ENCODE data around the gene STAG3. TPM values are rescaled to one million over a fixed set of nuclear protein-coding genes. Genes with fewer than 3 reads are reported as not detected.

STAG3 gene
- total RNA-seq, 4 donors from 2014 or later: 0.49 to 2.5 TPM; not detected in 2

DNA sequence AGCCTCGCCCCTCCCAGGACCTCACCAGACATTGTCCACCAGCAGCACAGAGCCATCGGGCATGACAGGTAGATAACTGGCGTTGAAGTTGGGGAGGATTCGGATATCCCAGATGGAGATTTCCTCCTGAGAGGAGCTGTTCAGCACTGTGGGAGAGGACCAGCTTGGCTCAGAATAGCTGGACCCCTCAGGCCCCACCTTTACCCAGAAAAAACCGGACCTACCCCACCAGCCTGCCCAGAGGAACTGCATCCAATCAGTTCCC is 20.7 kb upstream of the STAG3 start:
- no peaks in the 10 kb centered on the region for H3K9me3 ChIP-seq
- H3K4me1 ChIP-seq: peaks cover 0 to 8% of the 10 kb centered on the region in 2 donors
- H3K27me3 ChIP-seq: no peaks in the 10 kb centered on the region
- intact Hi-C loops (cut with DNase I; ENCODE audit: low total_unique reads): no loop called here
- no peak for DNase-seq
- TF ChIP-seq, protein P1, sequence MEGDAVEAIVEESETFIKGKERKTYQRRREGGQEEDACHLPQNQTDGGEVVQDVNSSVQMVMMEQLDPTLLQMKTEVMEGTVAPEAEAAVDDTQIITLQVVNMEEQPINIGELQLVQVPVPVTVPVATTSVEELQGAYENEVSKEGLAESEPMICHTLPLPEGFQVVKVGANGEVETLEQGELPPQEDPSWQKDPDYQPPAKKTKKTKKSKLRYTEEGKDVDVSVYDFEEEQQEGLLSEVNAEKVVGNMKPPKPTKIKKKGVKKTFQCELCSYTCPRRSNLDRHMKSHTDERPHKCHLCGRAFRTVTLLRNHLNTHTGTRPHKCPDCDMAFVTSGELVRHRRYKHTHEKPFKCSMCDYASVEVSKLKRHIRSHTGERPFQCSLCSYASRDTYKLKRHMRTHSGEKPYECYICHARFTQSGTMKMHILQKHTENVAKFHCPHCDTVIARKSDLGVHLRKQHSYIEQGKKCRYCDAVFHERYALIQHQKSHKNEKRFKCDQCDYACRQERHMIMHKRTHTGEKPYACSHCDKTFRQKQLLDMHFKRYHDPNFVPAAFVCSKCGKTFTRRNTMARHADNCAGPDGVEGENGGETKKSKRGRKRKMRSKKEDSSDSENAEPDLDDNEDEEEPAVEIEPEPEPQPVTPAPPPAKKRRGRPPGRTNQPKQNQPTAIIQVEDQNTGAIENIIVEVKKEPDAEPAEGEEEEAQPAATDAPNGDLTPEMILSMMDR (IDR thresholded peaks at IDR 0.05): no peak
- no peak for TF ChIP-seq POLR2A (IDR thresholded peaks at IDR 0.05)
- peak overlapping the region; percentile 76 to 88 for H3K27ac ChIP-seq
- no peak overlapping the region for H3K4me3 ChIP-seq
- H3K36me3 ChIP-seq: no peaks in the 10 kb centered on the region

DNA sequence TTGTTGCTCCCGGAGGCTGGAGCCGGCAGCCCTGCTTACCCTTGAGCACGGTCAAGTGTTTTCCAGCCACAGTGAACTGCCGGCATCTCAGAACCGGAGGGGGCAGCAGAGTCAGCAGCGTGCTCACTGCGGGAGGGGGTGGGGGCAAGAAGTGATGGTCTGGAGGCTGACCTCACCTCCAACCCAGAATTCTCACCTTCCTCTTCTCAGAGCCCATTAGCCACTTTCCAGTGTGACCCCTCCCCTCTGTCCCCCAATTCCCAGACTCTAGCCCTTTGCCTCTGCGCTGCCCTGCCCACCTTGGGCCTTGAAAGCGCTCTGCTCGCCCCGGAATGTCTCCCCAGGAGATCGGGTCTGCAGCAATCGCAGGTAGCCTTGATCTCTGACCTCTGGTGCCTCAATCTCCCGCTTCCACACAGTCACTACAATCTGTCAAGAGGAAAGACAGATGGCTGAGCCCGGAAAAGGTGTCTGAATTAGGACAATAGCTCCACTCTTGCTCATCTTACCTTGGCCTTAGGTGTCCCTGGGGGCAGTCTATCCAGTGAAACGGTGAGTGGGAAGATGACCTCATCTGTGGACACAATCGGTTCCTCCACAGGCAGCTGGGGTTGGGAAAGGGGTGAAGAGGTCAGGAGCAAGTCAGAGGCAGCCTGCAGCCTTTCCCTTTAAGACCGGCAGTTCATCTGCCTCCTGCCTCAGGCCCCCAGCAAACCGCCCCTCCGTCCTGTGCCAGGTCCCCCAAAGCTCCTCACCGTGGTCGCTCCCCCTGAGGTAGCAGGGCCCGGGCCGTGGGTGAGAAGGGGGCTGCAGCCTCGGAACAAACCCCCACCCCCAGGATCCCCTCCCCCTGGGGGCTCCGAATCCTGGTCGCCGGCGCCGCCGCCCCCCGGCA is 20.1 kb upstream of the STAG3 start:
- Histone ChIP-seq H3K9me3 (no peaks in the 10 kb centered on the region), H3K4me1 (peaks cover 0 to 8% of the 10 kb centered on the region in 2 donors), H3K36me3 (no peaks in the 10 kb centered on the region), H3K27me3 (no peaks in the 10 kb centered on the region), H3K27ac (peak overlapping the region; percentile 76 to 88), H3K4me3 (peak overlapping the region; percentile 46 to 82)
- peak; percentile 47 to 70 for DNase-seq
- intact Hi-C loops (cut with DNase I; ENCODE audit: low total_unique reads): no loop called here
- no peak for TF ChIP-seq POLR2A (IDR thresholded peaks at IDR 0.05)
- TF ChIP-seq, protein P1 (IDR thresholded peaks at IDR 0.05): no peak

DNA sequence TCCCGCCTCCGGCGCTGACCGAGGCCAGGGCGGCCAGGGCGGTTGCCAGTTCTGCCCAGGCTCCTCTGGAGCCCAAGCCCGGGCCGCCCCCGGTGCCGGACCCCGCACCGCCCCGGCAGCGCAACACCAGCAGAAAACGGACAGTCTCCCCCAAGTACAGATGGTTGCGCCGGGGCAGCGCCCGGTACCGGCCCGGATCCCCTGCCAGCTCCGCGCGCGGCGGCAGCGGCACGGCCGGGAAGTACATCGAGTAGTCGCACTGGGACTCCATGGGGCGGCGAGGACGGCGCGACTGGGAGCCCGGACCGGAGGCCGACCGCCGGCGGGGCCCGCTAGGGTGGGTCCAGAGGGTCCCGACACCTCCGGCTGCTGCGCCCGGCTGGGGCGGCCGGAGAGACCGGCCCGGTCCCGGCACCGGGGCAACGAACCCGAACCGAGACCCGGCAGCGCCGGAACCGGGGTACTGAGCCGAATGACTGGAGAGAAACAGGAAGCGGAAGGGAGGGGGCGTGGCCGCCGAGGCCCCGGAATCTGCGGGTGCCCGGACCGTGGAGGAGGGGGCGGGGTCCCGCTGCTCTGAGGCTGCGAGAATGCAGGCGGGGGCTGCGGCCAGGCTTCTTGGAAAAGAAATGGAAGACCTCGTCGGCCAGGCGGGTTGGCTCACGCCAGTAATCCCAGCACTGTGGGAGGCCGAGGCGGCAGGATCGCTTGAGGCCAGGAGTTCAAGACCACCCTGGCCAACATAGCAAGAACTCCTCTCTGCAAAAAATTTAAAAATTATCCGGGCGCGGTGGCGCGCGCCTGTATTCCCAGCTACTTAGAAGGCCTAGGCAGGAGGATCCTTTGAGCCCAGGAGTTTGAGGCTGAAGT is 19.3 kb upstream of the STAG3 start, which contains the start of gene TRAPPC14:
Gene TRAPPC14 (minus strand): TSS at position 495 of the 870 bp plus-strand sequence. CDS start 224 bp downstream, at position 271.
- peak; percentile 95 to 97 for DNase-seq
- Histone ChIP-seq H3K4me3 (peak within 1 kb of the TSS; percentile 46 to 82), H3K27ac (peak within 1 kb of the TSS; percentile 76 to 88), H3K27me3 (no peaks in the 10 kb centered on the region), H3K36me3 (no peaks in the 10 kb centered on the region), H3K4me1 (peaks cover 0 to 8% of the 10 kb centered on the region in 2 donors), H3K9me3 (no peaks in the 10 kb centered on the region)
- TF ChIP-seq POLR2A (IDR thresholded peaks at IDR 0.05): peak in 1 of 2 donors; percentile 57
- TF ChIP-seq, protein P1 (IDR thresholded peaks at IDR 0.05): peak in 1 of 4 experiments; percentile 11
- intact Hi-C loops (cut with DNase I; ENCODE audit: low total_unique reads): no loop called here

DNA sequence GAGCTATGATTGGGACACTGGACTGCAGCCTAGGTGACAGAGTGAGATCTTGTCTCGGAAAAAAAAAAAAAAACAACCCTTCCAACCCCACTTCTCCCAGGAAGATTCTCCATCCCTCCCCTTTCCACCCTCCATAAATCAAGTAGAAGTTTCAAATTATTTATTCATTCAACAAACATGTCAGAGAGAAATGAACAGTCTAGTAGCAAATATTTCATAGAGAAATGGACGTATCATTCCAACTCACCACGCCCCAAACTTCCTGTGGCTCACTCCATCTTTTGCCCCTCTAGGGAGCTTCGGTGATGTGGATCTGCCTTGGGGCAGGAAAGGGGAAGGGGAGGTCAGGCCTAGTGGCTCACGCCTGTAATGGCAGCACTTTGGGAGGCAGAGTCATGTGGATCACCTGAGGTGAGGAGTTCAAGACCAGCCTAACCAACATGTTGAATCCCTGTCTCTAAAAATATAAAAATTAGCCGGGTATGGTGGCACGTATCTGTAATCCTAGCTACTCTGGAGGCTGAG is 18.6 kb upstream of the STAG3 start:
- no peaks in the 10 kb centered on the region for H3K27me3 ChIP-seq
- H3K9me3 ChIP-seq: no peaks in the 10 kb centered on the region
- DNase-seq: no peak
- H3K4me1 ChIP-seq: peaks cover 0 to 8% of the 10 kb centered on the region in 2 donors
- H3K27ac ChIP-seq: peak overlapping the region; percentile 76 to 88
- peak overlapping the region; percentile 46 to 82 for H3K4me3 ChIP-seq
- no peak for TF ChIP-seq POLR2A (IDR thresholded peaks at IDR 0.05)
- TF ChIP-seq, protein P1 (IDR thresholded peaks at IDR 0.05): no peak
- intact Hi-C loops (cut with DNase I; ENCODE audit: low total_unique reads): no loop called here
- no peaks in the 10 kb centered on the region for H3K36me3 ChIP-seq
